Omental fat pad (tissue), 4 donors: ENCODE results near the gene RPL35. TPM values are rescaled to one million over a fixed set of nuclear protein-coding genes. Genes with fewer than 3 reads are reported as not detected.
A peak's percentile ranks its signal among the peaks of the same experiment; 100 is the strongest.
"Not testable (repeated sequence)": the region's sequence is repeated elsewhere in the genome, so short reads cannot be mapped to it uniquely, and the experiment has no call there.

Experiments
- ATAC-seq: fragments of 150-250 bp; one replicate; pipeline ENCODE4 v1.9.1; 2016; ENCODE audit warnings: mild to moderate bottlenecking, moderate library complexity; ENCODE audit not compliant: low FRiP score
- DNase-seq: peaks from one replicate; pipeline ENCODE4 v3.0.0-alpha.2; 2019; ENCODE audit warnings: low spot score
- total RNA-seq, 4 donors: library from RNA; depleted of rRNA; stranded (reverse); fragments of >200 nt; gene quantifications; one replicate each; pipeline ENCODE4 v1.1.0, GENCODE V29; 2016
- TF ChIP-seq, protein P1 (sequence below), 3 donors: fragments of 450-650 bp; IDR thresholded peaks; one replicate each; pipeline ENCODE4 v1.5.1; 2016 to 2017; ENCODE audit warnings: antibody characterized with exemption in 3 of 3, mild to moderate bottlenecking in 3 of 3, moderate library complexity in 2 of 3

RPL35 gene
- total RNA-seq, 4 donors from 2014 or later = 1,657 to 2,235 (median 2,199) TPM

DNA sequence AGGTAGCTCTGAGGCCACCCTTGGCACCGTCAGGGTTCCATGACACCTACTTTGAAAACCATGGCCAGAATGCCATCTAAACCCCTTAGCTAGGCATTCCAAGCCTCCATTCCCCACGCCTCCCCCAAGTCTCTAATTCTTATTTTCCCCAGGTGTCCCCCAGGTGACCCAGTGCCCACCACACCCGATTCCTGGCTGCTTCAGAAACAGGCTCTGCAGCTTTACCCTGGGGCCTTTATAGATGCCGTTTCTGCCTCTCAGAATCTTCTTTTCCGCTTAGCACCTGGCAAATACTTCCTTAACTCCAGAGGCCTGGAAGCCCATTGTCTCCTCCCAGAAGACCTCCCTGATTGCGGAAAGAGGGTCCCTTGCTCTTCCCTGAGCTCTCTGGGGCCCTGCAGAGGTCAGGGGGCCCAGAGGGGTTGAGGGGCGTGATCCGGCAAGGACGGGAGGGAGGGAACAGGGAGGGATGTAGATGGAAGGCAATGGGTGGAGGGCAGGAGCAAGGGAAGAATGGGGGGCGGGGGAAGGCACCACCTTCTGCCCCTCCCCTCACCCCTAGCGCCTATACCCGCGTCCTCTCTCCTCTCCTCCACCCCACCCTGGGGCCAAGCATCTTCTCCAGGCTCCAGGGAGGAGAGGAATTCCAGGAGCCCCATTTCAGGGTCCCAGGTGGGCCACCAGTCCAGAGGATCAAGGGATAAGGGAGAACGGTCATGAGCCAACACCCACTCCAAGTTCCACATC, 20.5 kb downstream of the RPL35 start:
- TF ChIP-seq, protein P1, sequence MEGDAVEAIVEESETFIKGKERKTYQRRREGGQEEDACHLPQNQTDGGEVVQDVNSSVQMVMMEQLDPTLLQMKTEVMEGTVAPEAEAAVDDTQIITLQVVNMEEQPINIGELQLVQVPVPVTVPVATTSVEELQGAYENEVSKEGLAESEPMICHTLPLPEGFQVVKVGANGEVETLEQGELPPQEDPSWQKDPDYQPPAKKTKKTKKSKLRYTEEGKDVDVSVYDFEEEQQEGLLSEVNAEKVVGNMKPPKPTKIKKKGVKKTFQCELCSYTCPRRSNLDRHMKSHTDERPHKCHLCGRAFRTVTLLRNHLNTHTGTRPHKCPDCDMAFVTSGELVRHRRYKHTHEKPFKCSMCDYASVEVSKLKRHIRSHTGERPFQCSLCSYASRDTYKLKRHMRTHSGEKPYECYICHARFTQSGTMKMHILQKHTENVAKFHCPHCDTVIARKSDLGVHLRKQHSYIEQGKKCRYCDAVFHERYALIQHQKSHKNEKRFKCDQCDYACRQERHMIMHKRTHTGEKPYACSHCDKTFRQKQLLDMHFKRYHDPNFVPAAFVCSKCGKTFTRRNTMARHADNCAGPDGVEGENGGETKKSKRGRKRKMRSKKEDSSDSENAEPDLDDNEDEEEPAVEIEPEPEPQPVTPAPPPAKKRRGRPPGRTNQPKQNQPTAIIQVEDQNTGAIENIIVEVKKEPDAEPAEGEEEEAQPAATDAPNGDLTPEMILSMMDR (IDR thresholded peaks at IDR 0.05) = no peak

DNA sequence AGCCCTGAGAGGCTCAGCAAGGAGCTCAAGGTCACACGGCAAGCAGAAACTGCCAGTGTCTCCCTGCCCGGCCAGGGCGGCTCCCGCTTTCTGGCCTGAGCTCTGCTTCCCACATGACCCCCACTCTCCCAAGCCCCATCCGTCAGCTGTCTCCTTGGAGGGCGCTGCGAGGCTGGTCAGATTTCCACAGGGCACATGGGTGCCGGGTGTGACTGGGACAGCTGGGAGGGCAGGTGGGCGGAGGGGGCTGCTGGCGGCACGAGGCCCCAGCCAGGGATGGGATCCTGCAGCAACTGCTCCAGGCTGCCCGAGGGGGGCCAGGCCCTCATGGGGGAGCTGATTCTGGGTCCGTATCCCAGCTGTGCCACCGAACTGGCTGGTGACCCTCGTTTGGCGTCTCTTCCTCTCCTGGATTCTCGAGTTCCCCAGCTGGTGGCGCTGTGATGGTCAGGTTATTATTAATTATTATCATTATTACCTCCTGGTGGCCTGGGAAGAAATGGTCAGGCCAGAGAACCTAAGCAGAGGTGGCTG, 21.4 kb downstream of the RPL35 start:
- ATAC-seq = no peak

More for the DNA sequence above, 20.5 kb downstream of the RPL35 start:
- ATAC-seq = no peak
- no peak for DNase-seq

DNA sequence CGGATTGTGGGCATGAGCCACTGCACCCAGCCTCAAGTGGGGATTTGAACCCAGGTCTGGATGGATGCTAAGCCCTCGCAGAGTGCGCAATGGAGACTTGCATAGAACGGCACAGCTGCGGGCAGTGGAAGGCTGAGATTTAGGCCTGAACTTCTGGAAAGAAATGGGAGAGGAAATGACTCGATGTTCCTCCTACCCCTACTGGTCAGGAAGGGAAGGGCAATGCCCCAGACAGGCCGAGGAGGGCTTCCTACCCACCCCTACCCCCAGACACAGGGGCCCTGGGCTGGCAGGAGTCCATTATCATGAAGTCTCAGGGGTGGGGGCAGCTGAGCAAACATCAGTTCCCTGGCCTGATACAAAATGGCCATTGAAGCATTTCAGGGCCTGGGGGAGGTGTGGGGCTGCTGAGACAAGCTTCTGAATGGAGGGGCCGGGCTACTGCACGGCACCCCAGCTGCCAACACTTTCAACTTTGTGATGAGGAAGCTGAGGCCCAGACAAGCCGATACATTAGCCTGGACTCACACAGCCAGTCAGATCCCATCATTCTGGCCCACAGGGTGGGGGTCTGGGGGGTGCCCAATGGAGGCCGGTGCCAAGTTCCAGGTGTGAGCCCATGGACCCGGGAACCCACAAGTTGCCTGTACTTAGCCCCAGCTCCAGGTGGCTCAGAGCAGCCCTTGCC, 22.0 kb downstream of the RPL35 start:
- no peak for DNase-seq
- no peak for ATAC-seq
- TF ChIP-seq, protein P1 (IDR thresholded peaks at IDR 0.05) = no peak

More for the DNA sequence above, 21.4 kb downstream of the RPL35 start:
- TF ChIP-seq, protein P1 (IDR thresholded peaks at IDR 0.05) = no peak
- no peak for DNase-seq

DNA sequence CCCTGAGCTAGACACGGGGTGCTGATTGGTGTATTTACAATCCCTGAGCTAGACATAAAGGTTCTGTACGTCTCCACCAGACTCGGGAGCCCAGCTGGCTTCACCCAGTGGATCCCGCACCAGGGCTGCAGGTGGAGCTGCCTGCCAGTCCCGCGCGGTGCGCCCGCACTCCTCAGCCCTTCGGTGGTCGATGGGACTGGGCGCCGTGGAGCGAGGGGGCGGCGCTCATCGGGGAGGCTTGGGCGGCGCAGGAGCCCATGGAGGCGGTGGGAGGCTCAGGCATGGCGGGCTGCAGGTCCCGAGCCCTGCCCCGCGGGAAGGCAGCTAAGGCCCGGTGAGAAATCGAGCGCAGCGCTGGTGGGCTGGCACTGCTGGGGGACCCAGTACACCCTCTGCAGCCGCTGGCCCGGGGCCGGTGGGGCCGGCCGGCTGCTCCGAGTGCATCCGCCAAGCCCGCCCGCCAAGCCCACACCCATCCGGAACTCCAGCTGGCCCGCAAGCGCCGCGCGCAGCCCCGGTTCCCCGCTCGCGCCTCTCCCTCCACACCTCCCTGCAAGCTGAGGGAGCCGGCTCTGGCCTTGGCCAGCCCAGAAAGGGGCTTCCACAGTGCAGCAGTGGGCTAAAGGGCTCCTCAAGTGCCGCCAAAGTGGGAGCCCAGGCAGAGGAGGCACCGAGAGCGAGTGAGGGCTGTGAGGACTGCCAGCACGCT, 23.0 kb downstream of the RPL35 start:
- DNase-seq, ATAC-seq: not testable (repeated sequence)

DNA sequence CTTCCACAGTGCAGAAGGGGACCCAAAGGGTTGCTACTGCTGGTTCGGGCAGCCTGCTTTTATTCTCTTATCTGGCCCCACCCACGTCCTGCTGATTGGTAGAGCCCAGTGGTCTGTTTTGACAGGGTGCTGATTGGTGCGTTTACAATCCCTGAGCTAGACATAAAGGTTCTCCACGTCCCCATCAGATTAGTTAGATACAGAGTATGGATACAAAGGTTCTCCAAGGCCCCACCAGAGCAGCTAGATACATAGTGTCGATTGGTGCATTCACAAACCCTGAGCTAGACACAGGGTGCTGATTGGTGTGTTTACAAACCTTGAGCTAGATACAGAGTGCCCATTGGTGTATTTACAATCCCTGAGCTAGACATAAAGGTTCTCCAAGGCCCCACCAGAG, 23.6 kb downstream of the RPL35 start:
- not testable (repeated sequence) for DNase-seq, ATAC-seq

DNA sequence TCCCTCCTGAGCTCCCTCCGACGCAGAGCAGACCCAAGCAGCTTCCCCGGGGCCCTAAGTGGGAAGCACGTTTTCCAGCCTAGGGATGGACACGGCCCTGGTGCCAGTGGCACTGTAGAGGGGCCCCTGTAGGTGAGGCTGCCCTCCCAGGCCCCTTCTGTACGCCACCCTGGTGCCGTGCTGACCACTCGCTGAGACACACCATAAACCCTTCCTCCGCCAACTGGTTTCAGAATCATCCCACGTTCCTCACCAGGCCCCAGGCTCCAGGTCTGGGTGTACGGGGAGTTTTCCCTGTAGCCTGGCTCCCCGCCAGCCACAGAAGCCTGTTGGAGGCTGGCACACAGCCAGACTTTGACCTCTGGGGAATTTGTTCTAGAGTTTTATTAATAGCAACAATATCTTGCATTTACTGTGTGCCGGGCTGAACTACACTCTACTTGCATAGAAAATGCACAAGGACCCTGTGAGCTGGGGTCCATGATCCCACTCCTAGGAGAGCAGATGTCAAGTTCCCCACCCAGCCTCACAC, 26.7 kb downstream of the RPL35 start:
- peak; percentile 24 for ATAC-seq
- TF ChIP-seq, protein P1 (IDR thresholded peaks at IDR 0.05) = no peak
- peak; percentile 43 for DNase-seq

DNA sequence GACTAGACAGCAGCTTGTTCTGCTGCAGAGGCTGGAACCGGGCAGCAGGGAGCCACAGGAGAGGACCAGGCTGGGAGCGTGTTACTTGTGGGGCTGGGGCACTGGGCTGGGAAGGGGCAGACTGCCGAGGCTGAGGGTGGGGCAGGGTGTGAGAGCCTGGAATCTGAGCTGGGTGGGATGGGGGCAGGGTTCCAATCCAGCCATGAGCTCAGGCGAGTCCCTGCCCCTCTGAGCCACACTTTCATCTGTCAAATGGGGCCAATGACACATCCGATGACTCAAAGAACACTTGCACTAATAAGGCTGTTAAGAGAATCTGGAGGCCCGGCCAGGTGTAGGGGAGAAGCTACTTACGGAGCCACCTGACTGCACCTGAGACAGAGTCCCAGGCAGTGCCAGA, 27.2 kb downstream of the RPL35 start:
- ATAC-seq (peak; percentile 27), DNase-seq (no peak)
- TF ChIP-seq, protein P1 (IDR thresholded peaks at IDR 0.05) = no peak
